WTC11 (cell line): ENCODE data around the gene SRSF3.

Experiments
- CREB1 ChIP-seq: sonication (generic); formaldehyde crosslinking; IDR thresholded peaks from 2 replicates; pipeline ENCODE4 v1.8.0; 2023; ENCODE audit warnings: mild to moderate bottlenecking, missing genetic modification reagents
- CTCF ChIP-seq: fragments of 200-600 bp; IDR thresholded peaks from 2 replicates; pipeline ENCODE4 v1.8.0; 2022; ENCODE audit warnings: antibody characterized with exemption
- E2F4 ChIP-seq: sonication (generic); formaldehyde crosslinking; IDR thresholded peaks from 2 replicates; pipeline ENCODE4 v1.8.1; 2022; ENCODE audit warnings: low read depth, mild to moderate bottlenecking, moderate library complexity, missing genetic modification reagents, borderline replicate concordance
- ELF4 ChIP-seq: sonication (generic); formaldehyde crosslinking; IDR thresholded peaks from 2 replicates; pipeline ENCODE4 v1.8.1; 2022; ENCODE audit warnings: low read depth, mild to moderate bottlenecking, moderate library complexity, missing genetic modification reagents
- EMX1 ChIP-seq: fragments of 250-450 bp; sonication (Bioruptor Pico); IDR thresholded peaks from 2 replicates; pipeline ENCODE4 v1.8.0; 2021; ENCODE audit warnings: mild to moderate bottlenecking
- GABPB1 ChIP-seq: sonication (generic); formaldehyde crosslinking; IDR thresholded peaks from 2 replicates; pipeline ENCODE4 v1.8.1; 2023; ENCODE audit warnings: mild to moderate bottlenecking, missing genetic modification reagents
- JUN ChIP-seq: sonication (generic); formaldehyde crosslinking; IDR thresholded peaks from 2 replicates; pipeline ENCODE4 v1.8.0; 2023; ENCODE audit warnings: mild to moderate bottlenecking, missing genetic modification reagents
- KAT7 ChIP-seq: sonication (generic); formaldehyde crosslinking; IDR thresholded peaks from 2 replicates; pipeline ENCODE4 v1.8.1; 2023; ENCODE audit warnings: missing genetic modification reagents, mild to moderate bottlenecking, borderline replicate concordance
- MAX ChIP-seq: sonication (generic); formaldehyde crosslinking; IDR thresholded peaks from 2 replicates; pipeline ENCODE4 v1.8.0; 2022; ENCODE audit warnings: mild to moderate bottlenecking, missing genetic modification reagents
- NFE2L1 ChIP-seq: sonication (generic); formaldehyde crosslinking; IDR thresholded peaks from 2 replicates; pipeline ENCODE4 v1.8.1; 2023; ENCODE audit warnings: missing genetic modification reagents
- NFYB ChIP-seq: sonication (generic); formaldehyde crosslinking; conservative IDR thresholded peaks from 2 replicates; pipeline ENCODE4 v1.8.0; 2022; ENCODE audit warnings: low read depth, missing genetic modification reagents
- ZNF281 ChIP-seq: sonication (generic); formaldehyde crosslinking; IDR thresholded peaks from 2 replicates; pipeline ENCODE4 v1.8.0; 2023; ENCODE audit warnings: mild to moderate bottlenecking, missing genetic modification reagents
- TF ChIP-seq, protein P1 (sequence below): sonication (generic); formaldehyde crosslinking; IDR thresholded peaks from 2 replicates; pipeline ENCODE4 v1.8.0; 2022; ENCODE audit warnings: mild to moderate bottlenecking, missing genetic modification reagents

GRCh38 chr6:36627141-36627540 lies 33.0 kb downstream of the SRSF3 start:
- TF ChIP-seq E2F4 (no peak), JUN (no peak), ZNF281 (CRISPR knock-in tag) (no peak), CTCF (no peak), ELF4 (CRISPR knock-in tag) (no peak), MAX (CRISPR knock-in tag) (no peak), CREB1 (no peak), NFYB (CRISPR knock-in tag) (no peak), NFE2L1 (no peak), GABPB1 (CRISPR knock-in tag) (no peak), KAT7 (CRISPR knock-in tag) (no peak), EMX1 (CRISPR knock-in tag) (no peak)
- TF ChIP-seq, protein P1, sequence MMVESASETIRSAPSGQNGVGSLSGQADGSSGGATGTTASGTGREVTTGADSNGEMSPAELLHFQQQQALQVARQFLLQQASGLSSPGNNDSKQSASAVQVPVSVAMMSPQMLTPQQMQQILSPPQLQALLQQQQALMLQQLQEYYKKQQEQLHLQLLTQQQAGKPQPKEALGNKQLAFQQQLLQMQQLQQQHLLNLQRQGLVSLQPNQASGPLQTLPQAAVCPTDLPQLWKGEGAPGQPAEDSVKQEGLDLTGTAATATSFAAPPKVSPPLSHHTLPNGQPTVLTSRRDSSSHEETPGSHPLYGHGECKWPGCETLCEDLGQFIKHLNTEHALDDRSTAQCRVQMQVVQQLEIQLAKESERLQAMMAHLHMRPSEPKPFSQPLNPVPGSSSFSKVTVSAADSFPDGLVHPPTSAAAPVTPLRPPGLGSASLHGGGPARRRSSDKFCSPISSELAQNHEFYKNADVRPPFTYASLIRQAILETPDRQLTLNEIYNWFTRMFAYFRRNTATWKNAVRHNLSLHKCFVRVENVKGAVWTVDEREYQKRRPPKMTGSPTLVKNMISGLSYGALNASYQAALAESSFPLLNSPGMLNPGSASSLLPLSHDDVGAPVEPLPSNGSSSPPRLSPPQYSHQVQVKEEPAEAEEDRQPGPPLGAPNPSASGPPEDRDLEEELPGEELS (CRISPR knock-in tag): no peak
